CD8-positive, alpha-beta memory T cell (primary cell): ENCODE data around the gene GPS2. TPM values are rescaled to one million over a fixed set of nuclear protein-coding genes. Genes with fewer than 3 reads are reported as not detected.

Source experiments
- CTCF ChIA-PET: fragments of 350-600 bp; sonication (Branson Sonifier 250); formaldehyde crosslinking; loops from one replicate; lab custom pipeline; 2021; ENCODE audit warnings: antibody characterized with exemption; lab: Charles Lee
- POLR2A ChIA-PET: fragments of 350-600 bp; sonication (Branson Sonifier 250); formaldehyde crosslinking; loops from one replicate; lab custom pipeline; 2021; ENCODE audit warnings: antibody characterized with exemption; lab: Charles Lee
- DNase-seq, 5 donors: peaks; one replicate each; pipeline versions ENCODE4 v3.0.0 to v3.0.0-alpha.2; 2020 to 2022; ENCODE audit warnings: mixed read lengths in 1 of 5
- H3K27ac ChIP-seq: one replicate; pipeline ENCODE4 v1.7.0; 2013; ENCODE audit warnings: low read depth, mild to moderate bottlenecking, low read length, moderate library complexity
- H3K27me3 ChIP-seq: 2 replicates; pipeline ENCODE4 v1.7.0; 2013; ENCODE audit warnings: low read length, mild to moderate bottlenecking; ENCODE audit not compliant: insufficient read depth, poor library complexity, severe bottlenecking
- H3K36me3 ChIP-seq: 2 replicates; pipeline ENCODE4 v1.7.0; 2013; ENCODE audit warnings: mild to moderate bottlenecking, low read length, moderate library complexity; ENCODE audit not compliant: insufficient read depth
- H3K4me1 ChIP-seq: 2 replicates; pipeline ENCODE4 v1.7.0; 2013; ENCODE audit warnings: mild to moderate bottlenecking, low read length, moderate library complexity; ENCODE audit not compliant: insufficient read depth
- H3K4me3 ChIP-seq: 2 replicates; pipeline ENCODE4 v1.7.0; 2013; ENCODE audit warnings: mild to moderate bottlenecking, low read length
- H3K9me3 ChIP-seq: 2 replicates; pipeline ENCODE4 v1.7.0; 2013; ENCODE audit warnings: mild to moderate bottlenecking, low read length
- H3K27ac Mint-ChIP-seq, 8 donors: one replicate each; pipeline ENCODE4 v1.8.0; 2020 to 2021; ENCODE audit warnings: mixed read lengths in 8 of 8, mild to moderate bottlenecking in 6 of 8, inconsistent platforms in 3 of 8, moderate library complexity in 3 of 8
- H3K27me3 Mint-ChIP-seq, 2 donors: one replicate each; pipeline ENCODE4 v1.8.0; 2020 to 2021; ENCODE audit warnings: mixed read lengths in 2 of 2, mild to moderate bottlenecking in 1 of 2, moderate library complexity in 1 of 2
- H3K36me3 Mint-ChIP-seq, 3 donors: one replicate each; pipeline ENCODE4 v1.8.0; 2020 to 2021; ENCODE audit warnings: mixed read lengths in 3 of 3, inconsistent platforms in 1 of 3, mild to moderate bottlenecking in 1 of 3
- H3K4me1 Mint-ChIP-seq, 3 donors: one replicate each; pipeline ENCODE4 v1.8.0; 2020 to 2021; ENCODE audit warnings: mixed read lengths in 3 of 3, inconsistent platforms in 1 of 3, mild to moderate bottlenecking in 1 of 3
- H3K4me3 Mint-ChIP-seq, 7 donors: one replicate each; pipeline ENCODE4 v1.8.0; 2020 to 2021; ENCODE audit warnings: mixed read lengths in 7 of 7, mild to moderate bottlenecking in 6 of 7, moderate library complexity in 4 of 7, inconsistent platforms in 2 of 7
- H3K9me3 Mint-ChIP-seq, 5 donors: one replicate each; pipeline ENCODE4 v1.8.0; 2020 to 2022; ENCODE audit warnings: mixed read lengths in 5 of 5, mild to moderate bottlenecking in 3 of 5, moderate library complexity in 2 of 5, inconsistent platforms in 1 of 5
- polyA plus RNA-seq: library from polyadenylated mRNA; unstranded; fragments of 300-500 nt; fragmentation: Illumina TruSeq; gene quantifications from one replicate; pipeline ENCODE4 v1.2.3, GENCODE V29; 2021
- total RNA-seq, 2 experiments: library from RNA; stranded (reverse); gene quantifications; one replicate each; pipeline ENCODE4 v1.2.3, GENCODE V29; 2021

GPS2 gene
- total and polyA plus RNA-seq, 3 experiments from 2014 or later, result 81.1 to 116 (median 85.2) TPM

- Histone ChIP-seq H3K4me1 (peaks cover 25% of the 10 kb centered on the region), H3K27ac (no peak within 1 kb of the TSS), H3K36me3 (no peaks in the 10 kb centered on the region), H3K27me3 (no peaks in the 10 kb centered on the region), H3K9me3 (no peaks in the 10 kb centered on the region), H3K4me3 (no peak within 1 kb of the TSS)
- H3K4me3 Mint-ChIP-seq, result peak within 1 kb of the TSS in 3 of 7 donors; percentile 36 to 51 (median 43)
- H3K36me3 Mint-ChIP-seq, result peaks cover 0 to 6% (median 0%) of the 10 kb centered on the region in 3 donors
- H3K27ac Mint-ChIP-seq, result peak within 1 kb of the TSS in 7 of 8 donors; percentile 41 to 92 (median 70)
- H3K9me3 Mint-ChIP-seq, result no peaks in the 10 kb centered on the region
- peaks cover 24 to 46% (median 27%) of the 10 kb centered on the region in 3 donors for H3K4me1 Mint-ChIP-seq
- POLR2A ChIA-PET, result interaction anchor here (0.5 to 2.3 kb wide), 3 partner anchors 22 to 206 kb away, joined by 5 to 15 read pairs (median 8); partner anchors contain the start of gene SENP3
- CTCF ChIA-PET, result interaction anchor here (0.8 to 5.5 kb wide), 26 partner anchors 10 to 230 kb away, joined by 3 to 78 read pairs (median 5); partner anchors contain the start of genes ACAP1, MPDU1, NEURL4 and SENP3
- DNase-seq, result no peak
- peaks cover 0 to 1% of the 10 kb centered on the region in 2 donors for H3K27me3 Mint-ChIP-seq
Measured at GRCh38 chr17:7355053-7355452, 39.9 kb upstream of the GPS2 start, which contains the start of gene TMEM95. Gene TMEM95 (plus strand): TSS chr17:7355156. CDS start chr17:7355205, 49 bp downstream.

GRCh38 chr17:7354262-7354843 lies 39.2 kb upstream of the GPS2 start:
- peaks cover 0 to 9% (median 0%) of the 10 kb centered on the region in 3 donors for H3K36me3 Mint-ChIP-seq
- peak overlapping the region in 2 of 7 donors; percentile 36 to 43 for H3K4me3 Mint-ChIP-seq
- no peak overlapping the region for H3K27ac ChIP-seq
- H3K27me3 ChIP-seq, result no peaks in the 10 kb centered on the region
- no peaks in the 10 kb centered on the region for H3K9me3 ChIP-seq
- no peaks in the 10 kb centered on the region for H3K36me3 ChIP-seq
- H3K27me3 Mint-ChIP-seq, result peaks cover 0 to 1% of the 10 kb centered on the region in 2 donors
- CTCF ChIA-PET, result interaction anchor here (0.9 to 5.5 kb wide), 9 partner anchors 9 to 230 kb away, joined by 3 to 78 read pairs (median 14); partner anchors contain the start of genes ACAP1, MPDU1, NEURL4 and SENP3
- no peak for DNase-seq
- no peaks in the 10 kb centered on the region for H3K9me3 Mint-ChIP-seq
- H3K4me1 Mint-ChIP-seq, result peaks cover 29 to 52% (median 34%) of the 10 kb centered on the region in 3 donors
- POLR2A ChIA-PET, result interaction anchor here (1.7 to 2.3 kb wide), 2 partner anchors 30 to 207 kb away, joined by 4 to 8 read pairs; partner anchors contain the start of gene SENP3
- H3K27ac Mint-ChIP-seq, result peak overlapping the region in 7 of 8 donors; percentile 1 to 92 (median 70)
- H3K4me3 ChIP-seq, result no peak overlapping the region
- H3K4me1 ChIP-seq, result peaks cover 30% of the 10 kb centered on the region

GRCh38 chr17:7352910-7353635 lies 37.9 kb upstream of the GPS2 start:
- H3K27me3 ChIP-seq, result no peaks in the 10 kb centered on the region
- POLR2A ChIA-PET, result interaction anchor here (1.3 to 1.7 kb wide), 2 partner anchors 17 to 31 kb away, joined by 4 read pairs; partner anchors contain the start of gene ACAP1

GRCh38 chr17:7352503-7352889 lies 37.3 kb upstream of the GPS2 start:
- H3K4me1 Mint-ChIP-seq, result peaks cover 32 to 61% (median 34%) of the 10 kb centered on the region in 3 donors
- no peaks in the 10 kb centered on the region for H3K9me3 Mint-ChIP-seq
- no peaks in the 10 kb centered on the region for H3K27me3 ChIP-seq
- peaks cover 0 to 27% (median under 1%) of the 10 kb centered on the region in 3 donors for H3K36me3 Mint-ChIP-seq
- no peaks in the 10 kb centered on the region for H3K27me3 Mint-ChIP-seq
- no peaks in the 10 kb centered on the region for H3K9me3 ChIP-seq
- DNase-seq, result peak in 1 of 5 donors; percentile 10
- peak overlapping the region; percentile 74 to 93 (median 87) for H3K4me3 Mint-ChIP-seq
- ChIA-PET POLR2A (interaction anchor here (1.3 to 3.0 kb wide), 3 partner anchors 16 to 32 kb away, joined by 4 to 21 read pairs (median 4); partner anchors contain the start of genes ACAP1 and NEURL4), CTCF (interaction anchor here (0.6 to 5.3 kb wide), 6 partner anchors 8 to 236 kb away, joined by 3 to 46 read pairs (median 3); partner anchors contain the start of genes ACAP1 and SENP3)
- H3K4me1 ChIP-seq, result peaks cover 30% of the 10 kb centered on the region
- peak overlapping the region; percentile 90 to 98 (median 96) for H3K27ac Mint-ChIP-seq
- H3K4me3 ChIP-seq, result peak overlapping the region; percentile 52
- H3K36me3 ChIP-seq, result peaks cover 7% of the 10 kb centered on the region
- peak overlapping the region; percentile 64 for H3K27ac ChIP-seq

More at GRCh38 chr17:7352910-7353635, 37.9 kb upstream of the GPS2 start:
- no peaks in the 10 kb centered on the region for H3K27me3 Mint-ChIP-seq
- peaks cover 0 to 22% (median 0%) of the 10 kb centered on the region in 3 donors for H3K36me3 Mint-ChIP-seq
- peaks cover 2% of the 10 kb centered on the region for H3K36me3 ChIP-seq
- CTCF ChIA-PET, result interaction anchor here (0.6 to 5.5 kb wide), 9 partner anchors 8 to 236 kb away, joined by 3 to 78 read pairs (median 5); partner anchors contain the start of genes ACAP1, NEURL4, SENP3 and TMEM102
- H3K27ac ChIP-seq, result peak overlapping the region; percentile 64
- H3K4me3 Mint-ChIP-seq, result peak overlapping the region in 6 of 7 donors; percentile 83 to 93 (median 88)
- DNase-seq, result no peak
- peaks cover 32 to 61% (median 34%) of the 10 kb centered on the region in 3 donors for H3K4me1 Mint-ChIP-seq
- no peaks in the 10 kb centered on the region for H3K9me3 Mint-ChIP-seq
- H3K9me3 ChIP-seq, result no peaks in the 10 kb centered on the region
- H3K27ac Mint-ChIP-seq, result peak overlapping the region; percentile 90 to 98 (median 96)
- peaks cover 30% of the 10 kb centered on the region for H3K4me1 ChIP-seq
- H3K4me3 ChIP-seq, result peak overlapping the region; percentile 52

- H3K4me3 Mint-ChIP-seq, result peak within 1 kb of the TSS; percentile 83 to 93 (median 87)
- peaks cover 30% of the 10 kb centered on the region for H3K4me1 ChIP-seq
- peaks cover 32 to 65% (median 34%) of the 10 kb centered on the region in 3 donors for H3K4me1 Mint-ChIP-seq
Measured at GRCh38 chr17:7351665-7352502, 36.7 kb upstream of the GPS2 start, which contains the start of gene KCTD11. Gene KCTD11 (plus strand): TSS chr17:7352162.

GRCh38 chr17:7348478-7349242 lies 33.5 kb upstream of the GPS2 start:
- H3K36me3 Mint-ChIP-seq, result peaks cover 0 to 63% (median 11%) of the 10 kb centered on the region in 3 donors
- Histone ChIP-seq H3K9me3 (no peaks in the 10 kb centered on the region), H3K36me3 (peaks cover 45% of the 10 kb centered on the region), H3K27ac (no peak overlapping the region), H3K4me1 (peaks cover 23% of the 10 kb centered on the region), H3K4me3 (no peak overlapping the region), H3K27me3 (no peaks in the 10 kb centered on the region)
- ChIA-PET POLR2A (interaction anchor here (0.7 kb wide), 1 partner anchor 12 kb away, joined by 3 read pairs; the partner anchor contains the start of gene ACAP1), CTCF (interaction anchor here (0.9 to 9.3 kb wide), 8 partner anchors 12 to 235 kb away, joined by 3 to 79 read pairs (median 4); partner anchors contain the start of genes ACAP1, MPDU1 and NEURL4)
- no peaks in the 10 kb centered on the region for H3K27me3 Mint-ChIP-seq
- peak overlapping the region in 3 of 7 donors; percentile 20 to 93 (median 28) for H3K4me3 Mint-ChIP-seq
- DNase-seq, result no peak
- H3K27ac Mint-ChIP-seq, result peak overlapping the region; percentile 36 to 96 (median 81)
- H3K9me3 Mint-ChIP-seq, result no peaks in the 10 kb centered on the region
- peaks cover 24 to 56% (median 29%) of the 10 kb centered on the region in 3 donors for H3K4me1 Mint-ChIP-seq

More at GRCh38 chr17:7351665-7352502, 36.7 kb upstream of the GPS2 start, which contains the start of gene KCTD11:
- CTCF ChIA-PET, result interaction anchor here (0.5 to 9.3 kb wide), 14 partner anchors 9 to 306 kb away, joined by 3 to 79 read pairs (median 4); partner anchors contain the start of genes ACAP1 and NEURL4
- H3K27ac ChIP-seq, result peak within 1 kb of the TSS; percentile 67
- Mint-ChIP-seq H3K27me3 (no peaks in the 10 kb centered on the region), H3K9me3 (no peaks in the 10 kb centered on the region), H3K36me3 (peaks cover 0 to 33% (median 4%) of the 10 kb centered on the region in 3 donors), H3K27ac (peak within 1 kb of the TSS; percentile 90 to 98 (median 96))
- DNase-seq, result peak; percentile 62 to 90 (median 80)
- POLR2A ChIA-PET, result interaction anchor here (1.0 to 3.0 kb wide), 4 partner anchors 15 to 336 kb away, joined by 4 to 24 read pairs (median 13); partner anchors contain the start of genes ACAP1, NEURL4, TP53 and WRAP53
- no peaks in the 10 kb centered on the region for H3K9me3 ChIP-seq
- peak within 1 kb of the TSS; percentile 52 for H3K4me3 ChIP-seq
- peaks cover 14% of the 10 kb centered on the region for H3K36me3 ChIP-seq
- H3K27me3 ChIP-seq, result no peaks in the 10 kb centered on the region
